Left ventricle myocardium inferior (tissue), 1 donor: ENCODE data around the gene AP5S1. TPM values are rescaled to one million over a fixed set of nuclear protein-coding genes. Genes with fewer than 3 reads are reported as not detected.
"Not testable (repeated sequence)": the region's sequence is repeated elsewhere in the genome, so short reads cannot be mapped to it uniquely, and the experiment has no call there.

Source experiments
- DNase-seq: peaks from one replicate; pipeline ENCODE4 v3.0.0-alpha.2; 2020
- H3K27ac ChIP-seq: fragments of 200-600 bp; replicated peaks from 2 replicates; pipeline ENCODE4 v1.8.0; 2021
- H3K27me3 ChIP-seq: fragments of 200-600 bp; 2 replicates; pipeline ENCODE4 v1.8.0; 2021; ENCODE audit warnings: low read depth
- H3K36me3 ChIP-seq: fragments of 200-600 bp; 2 replicates; pipeline ENCODE4 v1.8.0; 2021
- H3K4me1 ChIP-seq: fragments of 200-600 bp; 2 replicates; pipeline ENCODE4 v1.8.0; 2021
- H3K4me3 ChIP-seq: fragments of 200-600 bp; 2 replicates; pipeline ENCODE4 v1.8.0; 2021; ENCODE audit warnings: mild to moderate bottlenecking, moderate library complexity
- H3K9me3 ChIP-seq: fragments of 200-600 bp; replicated peaks from 2 replicates; pipeline ENCODE4 v1.8.0; 2021
- intact Hi-C: fragments of 100-400 bp; cut with micrococcal nuclease; formaldehyde crosslinking; loops from one replicate; pipeline ENCODE4 v1.11.0; 2022
- total RNA-seq: library from RNA; stranded (reverse); fragmentation: NEBNext Ultra II Directional; extraction: Animal tissue kit (Norgen Biotek cat#: 25700); gene quantifications from one replicate; pipeline ENCODE4 v1.2.1, GENCODE V29; 2021
- TF ChIP-seq, protein P1 (sequence below): fragments of 200-600 bp; IDR thresholded peaks from 2 replicates; pipeline ENCODE4 v1.8.0; 2021; ENCODE audit warnings: antibody characterized with exemption, mild to moderate bottlenecking, borderline replicate concordance
- donor health status: DM: no; HTN: yes; CAD: no; lungs with severe emphysema.

AP5S1 gene
- total RNA-seq, 1 donor from 2014 or later = 11.3 TPM

DNA sequence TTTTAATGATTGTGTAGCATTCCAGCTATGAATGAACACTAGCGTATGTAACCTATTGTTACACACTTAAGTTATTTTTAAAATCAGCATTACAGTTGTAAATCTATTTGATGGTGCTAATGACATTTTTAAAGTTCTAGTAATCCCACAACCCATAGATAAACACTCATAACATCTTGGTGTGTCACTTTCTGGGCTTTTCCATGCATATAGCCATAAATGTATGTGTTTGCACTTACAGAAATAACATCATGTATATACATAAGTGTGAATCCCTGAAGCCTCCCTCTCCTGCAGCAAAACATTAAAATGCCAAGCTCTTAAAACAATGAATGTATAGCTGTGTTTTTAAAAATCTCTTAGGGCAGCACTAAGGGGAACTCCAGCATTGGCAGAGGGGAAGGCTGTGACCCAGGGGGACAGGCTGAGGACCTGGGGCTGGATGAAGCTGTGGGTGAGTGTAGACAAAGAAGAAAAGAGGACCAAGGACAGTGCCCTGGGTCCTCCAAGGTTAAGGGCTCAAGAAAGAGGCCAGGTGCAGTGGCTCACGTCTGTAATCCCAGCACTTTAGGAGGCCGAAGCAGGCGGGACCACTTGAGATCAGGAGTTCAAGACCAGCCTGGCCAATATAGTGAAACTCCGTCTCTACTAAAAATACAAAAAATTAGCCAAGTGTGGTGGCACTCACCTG, 32.9 kb upstream of the AP5S1 start:
- Histone ChIP-seq H3K4me1 (peaks cover 40% of the 10 kb centered on the region), H3K36me3 (peaks cover 6% of the 10 kb centered on the region), H3K27me3 (no peaks in the 10 kb centered on the region), H3K27ac (peak overlapping the region; percentile 73), H3K4me3 (peak overlapping the region; percentile 62), H3K9me3 (no peaks in the 10 kb centered on the region)
- TF ChIP-seq, protein P1, sequence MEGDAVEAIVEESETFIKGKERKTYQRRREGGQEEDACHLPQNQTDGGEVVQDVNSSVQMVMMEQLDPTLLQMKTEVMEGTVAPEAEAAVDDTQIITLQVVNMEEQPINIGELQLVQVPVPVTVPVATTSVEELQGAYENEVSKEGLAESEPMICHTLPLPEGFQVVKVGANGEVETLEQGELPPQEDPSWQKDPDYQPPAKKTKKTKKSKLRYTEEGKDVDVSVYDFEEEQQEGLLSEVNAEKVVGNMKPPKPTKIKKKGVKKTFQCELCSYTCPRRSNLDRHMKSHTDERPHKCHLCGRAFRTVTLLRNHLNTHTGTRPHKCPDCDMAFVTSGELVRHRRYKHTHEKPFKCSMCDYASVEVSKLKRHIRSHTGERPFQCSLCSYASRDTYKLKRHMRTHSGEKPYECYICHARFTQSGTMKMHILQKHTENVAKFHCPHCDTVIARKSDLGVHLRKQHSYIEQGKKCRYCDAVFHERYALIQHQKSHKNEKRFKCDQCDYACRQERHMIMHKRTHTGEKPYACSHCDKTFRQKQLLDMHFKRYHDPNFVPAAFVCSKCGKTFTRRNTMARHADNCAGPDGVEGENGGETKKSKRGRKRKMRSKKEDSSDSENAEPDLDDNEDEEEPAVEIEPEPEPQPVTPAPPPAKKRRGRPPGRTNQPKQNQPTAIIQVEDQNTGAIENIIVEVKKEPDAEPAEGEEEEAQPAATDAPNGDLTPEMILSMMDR = no peak
- DNase-seq = no peak
- intact Hi-C loops = no loop called here

DNA sequence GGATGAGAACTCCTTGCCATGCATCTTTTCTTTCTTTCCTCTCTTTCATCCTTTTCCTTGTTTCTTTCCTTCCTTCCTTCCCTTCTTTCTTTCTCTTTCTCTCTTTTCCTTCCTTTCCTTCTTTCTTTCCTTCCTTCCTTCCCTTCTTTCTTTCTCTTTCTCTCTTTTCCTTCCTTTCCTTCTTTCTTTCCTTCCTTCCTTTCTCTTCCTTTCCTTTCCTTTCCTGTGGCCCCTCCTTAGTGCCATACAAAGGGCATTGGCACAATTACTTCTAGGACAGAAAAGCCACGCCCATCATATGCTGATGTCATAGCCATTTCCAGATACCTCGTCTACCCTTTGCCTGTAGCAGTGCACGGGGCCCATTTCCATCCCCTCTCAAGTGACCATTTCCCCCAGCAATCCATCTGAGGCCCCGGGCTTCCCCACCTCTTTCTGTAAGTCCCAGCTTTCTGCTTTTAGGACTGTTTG, 31.6 kb upstream of the AP5S1 start:
- Histone ChIP-seq H3K36me3 (peaks cover 6% of the 10 kb centered on the region), H3K9me3 (no peaks in the 10 kb centered on the region), H3K4me1 (peaks cover 33% of the 10 kb centered on the region), H3K27me3 (no peaks in the 10 kb centered on the region), H3K4me3 (no peak overlapping the region), H3K27ac (no peak overlapping the region)
- no peak for DNase-seq
- intact Hi-C loops = no loop called here
- TF ChIP-seq, protein P1 = no peak

DNA sequence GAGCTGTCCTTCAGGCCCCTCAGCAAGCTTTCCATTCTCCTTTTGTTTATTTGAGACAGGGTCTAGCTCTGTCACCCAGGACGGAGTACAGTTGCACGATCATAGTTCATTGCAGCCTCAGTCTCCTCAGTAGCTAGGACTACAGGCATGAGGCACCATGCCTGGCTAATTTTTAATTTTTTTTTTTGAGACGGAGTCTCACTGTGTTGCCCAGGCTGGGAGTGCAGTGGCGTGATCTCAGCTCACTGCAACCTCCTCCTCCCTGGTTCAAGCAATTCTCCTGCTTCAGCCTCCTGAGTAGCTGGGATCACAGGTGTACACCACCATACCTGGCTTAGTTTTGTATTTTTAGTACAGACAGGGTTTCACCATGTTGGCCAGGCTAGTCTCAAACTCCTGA, 31.1 kb upstream of the AP5S1 start:
- peaks cover 28% of the 10 kb centered on the region for H3K4me1 ChIP-seq
- H3K9me3 ChIP-seq, intact Hi-C loops, H3K27me3 ChIP-seq, H3K4me3 ChIP-seq, H3K27ac ChIP-seq, H3K36me3 ChIP-seq, DNase-seq: not testable (repeated sequence)

DNA sequence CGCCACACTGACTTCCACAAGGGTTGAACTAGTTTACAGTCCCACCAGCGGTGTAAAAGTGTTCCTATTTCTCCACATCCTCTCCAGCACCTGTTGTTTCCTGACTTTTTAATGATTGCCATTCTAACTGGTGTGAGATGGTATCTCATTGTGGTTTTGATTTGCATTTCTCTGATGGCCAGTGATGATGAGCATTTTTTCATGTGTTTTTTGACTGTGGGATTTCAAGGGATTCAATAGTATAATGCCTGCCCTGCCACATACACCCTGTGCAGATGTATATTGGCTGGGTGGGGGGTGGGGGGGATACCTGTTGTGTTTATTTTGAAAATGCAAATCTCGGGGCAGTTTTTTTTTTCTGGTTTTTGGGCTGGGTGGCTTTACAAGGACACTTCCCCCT, 26.2 kb upstream of the AP5S1 start:
- peaks cover 39% of the 10 kb centered on the region for H3K4me1 ChIP-seq
- DNase-seq, H3K36me3 ChIP-seq, H3K4me3 ChIP-seq, H3K27me3 ChIP-seq, H3K9me3 ChIP-seq, intact Hi-C loops, H3K27ac ChIP-seq: not testable (repeated sequence)

DNA sequence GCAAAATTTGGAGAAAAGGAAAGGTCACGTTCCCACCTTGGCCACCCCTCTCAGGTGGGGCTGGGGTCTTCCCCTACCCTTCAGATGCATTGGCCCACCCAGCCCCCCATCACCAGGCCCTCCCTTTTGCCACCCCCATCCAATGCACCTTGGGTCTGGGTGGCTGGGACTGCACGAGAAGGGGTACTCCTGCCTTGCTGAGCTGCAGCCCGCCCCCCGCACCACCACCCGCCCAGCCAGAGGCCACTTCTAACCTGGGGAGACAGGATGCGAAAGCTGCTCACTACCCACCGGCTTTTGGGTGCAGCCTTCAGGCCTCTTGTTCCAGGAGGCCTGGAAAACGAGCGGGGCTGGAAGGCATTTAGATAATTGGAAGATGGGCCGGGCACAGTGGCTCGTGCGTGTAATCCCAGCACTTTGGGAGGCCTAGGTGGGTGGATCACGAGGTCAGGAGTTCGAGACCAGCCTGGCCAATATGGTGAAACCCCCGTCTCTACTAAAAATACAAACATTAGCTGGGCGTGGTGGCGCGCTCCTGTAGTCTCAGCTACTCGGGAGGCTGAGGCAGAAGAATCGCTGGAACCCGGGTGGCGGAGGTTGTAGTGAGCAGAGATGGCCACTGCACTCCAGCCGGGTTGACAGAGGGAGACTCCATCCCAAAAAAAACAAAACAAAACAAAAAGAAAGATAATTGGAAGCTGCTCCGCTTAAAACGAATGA, 25.5 kb upstream of the AP5S1 start:
- no peaks in the 10 kb centered on the region for H3K9me3 ChIP-seq
- no peak for DNase-seq
- TF ChIP-seq, protein P1 = no peak
- intact Hi-C loops = no loop called here
- no peaks in the 10 kb centered on the region for H3K27me3 ChIP-seq
- H3K4me1 ChIP-seq = peaks cover 40% of the 10 kb centered on the region
- H3K4me3 ChIP-seq = peak overlapping the region; percentile 71
- H3K36me3 ChIP-seq = no peaks in the 10 kb centered on the region
- peak overlapping the region; percentile 93 for H3K27ac ChIP-seq

DNA sequence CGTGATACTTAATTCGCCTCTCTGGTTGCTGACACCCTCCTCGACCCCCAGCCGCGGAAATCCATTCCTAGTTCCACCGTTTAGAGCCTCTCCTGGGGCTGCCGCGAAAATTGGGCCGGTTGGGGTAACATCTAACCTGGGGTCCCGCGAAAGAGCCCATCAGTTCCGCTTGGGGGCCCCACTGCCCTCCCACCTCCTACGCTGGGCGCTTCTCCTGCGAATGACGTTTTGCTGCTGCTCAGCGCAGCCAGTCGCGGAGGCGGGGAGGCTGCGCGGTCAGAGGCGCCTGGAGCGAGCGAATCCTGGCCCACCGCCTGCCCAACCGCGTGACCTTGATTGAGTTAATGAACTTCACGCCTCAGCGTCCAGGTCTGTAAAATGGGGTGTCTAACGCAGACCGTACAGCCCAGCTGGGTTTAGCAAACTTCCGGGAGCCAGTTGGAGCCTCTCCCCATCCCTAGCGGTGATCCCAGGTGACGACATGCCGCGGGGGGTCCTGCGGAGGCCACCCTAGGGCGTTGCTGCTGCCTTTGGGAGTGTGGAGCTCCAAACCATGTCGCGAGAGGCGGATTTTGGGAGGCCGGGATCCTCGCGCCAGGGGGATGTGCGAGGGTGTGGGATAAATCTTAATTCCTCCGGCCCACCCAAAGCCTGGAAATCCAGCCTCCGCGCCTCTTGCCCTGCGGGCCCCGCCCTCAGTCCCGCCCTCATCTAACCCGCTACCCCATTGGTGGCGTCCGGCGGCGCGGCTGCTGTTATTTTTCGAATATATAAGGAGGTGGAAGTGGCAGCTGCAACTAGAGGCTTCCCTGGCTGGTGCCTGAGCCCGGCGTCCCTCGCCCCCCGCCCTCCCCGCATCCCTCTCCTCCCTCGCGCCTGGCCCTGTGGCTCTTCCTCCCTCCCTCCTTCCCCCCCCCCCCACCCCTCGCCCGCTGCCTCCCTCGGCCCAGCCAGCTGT, 24.6 kb upstream of the AP5S1 start, which contains the start of gene CDC25B:
Gene CDC25B (plus strand): TSS at position 800 of the 958 bp plus-strand sequence. CDS start 222 bp downstream, outside the sequence.
- H3K4me3 ChIP-seq = peak within 1 kb of the TSS; percentile 71
- DNase-seq = peak; percentile 95
- TF ChIP-seq, protein P1 = peak; percentile 63
- H3K27me3 ChIP-seq = no peaks in the 10 kb centered on the region
- H3K36me3 ChIP-seq = peaks cover 6% of the 10 kb centered on the region
- no peaks in the 10 kb centered on the region for H3K9me3 ChIP-seq
- H3K27ac ChIP-seq = peak within 1 kb of the TSS; percentile 93
- intact Hi-C loops = no loop called here
- peaks cover 40% of the 10 kb centered on the region for H3K4me1 ChIP-seq
